Kidney tubule cell (primary cell): ENCODE measurements around the gene SLC15A2.
A peak's percentile ranks its signal among the peaks of the same experiment; 100 is the strongest.
"Not testable (repeated sequence)": the region's sequence is repeated elsewhere in the genome, so short reads cannot be mapped to it uniquely, and the experiment has no call there.

Experiments used
- DNase-seq: peaks from one replicate; pipeline ENCODE4 v3.0.0-alpha.2; 2018; ENCODE audit warnings: low spot score

SLC15A2 gene

GRCh38 chr3:121924734-121925133 is 30.5 kb downstream of the SLC15A2 start:
- no peak for DNase-seq

DNA sequence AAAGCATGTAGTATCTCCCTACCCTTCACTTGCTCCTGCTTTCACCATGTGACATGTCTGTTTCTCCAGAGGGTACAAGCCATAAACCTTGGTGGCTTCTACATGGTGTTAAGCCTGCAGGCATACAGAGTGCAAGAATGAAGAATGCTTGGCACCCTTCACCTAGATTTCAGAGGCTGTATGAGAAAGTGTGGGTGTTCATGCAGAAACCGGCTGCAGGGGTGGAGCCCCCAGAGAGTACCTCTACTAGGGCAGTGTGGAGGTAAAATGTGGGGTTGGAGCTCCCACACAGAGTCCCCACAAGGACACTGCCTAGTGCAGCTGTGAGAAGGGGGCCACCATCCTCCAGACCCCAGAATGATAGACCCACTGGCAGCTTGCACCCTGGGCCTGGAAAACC is 32.2 kb downstream of the SLC15A2 start:
- no peak for DNase-seq

DNA sequence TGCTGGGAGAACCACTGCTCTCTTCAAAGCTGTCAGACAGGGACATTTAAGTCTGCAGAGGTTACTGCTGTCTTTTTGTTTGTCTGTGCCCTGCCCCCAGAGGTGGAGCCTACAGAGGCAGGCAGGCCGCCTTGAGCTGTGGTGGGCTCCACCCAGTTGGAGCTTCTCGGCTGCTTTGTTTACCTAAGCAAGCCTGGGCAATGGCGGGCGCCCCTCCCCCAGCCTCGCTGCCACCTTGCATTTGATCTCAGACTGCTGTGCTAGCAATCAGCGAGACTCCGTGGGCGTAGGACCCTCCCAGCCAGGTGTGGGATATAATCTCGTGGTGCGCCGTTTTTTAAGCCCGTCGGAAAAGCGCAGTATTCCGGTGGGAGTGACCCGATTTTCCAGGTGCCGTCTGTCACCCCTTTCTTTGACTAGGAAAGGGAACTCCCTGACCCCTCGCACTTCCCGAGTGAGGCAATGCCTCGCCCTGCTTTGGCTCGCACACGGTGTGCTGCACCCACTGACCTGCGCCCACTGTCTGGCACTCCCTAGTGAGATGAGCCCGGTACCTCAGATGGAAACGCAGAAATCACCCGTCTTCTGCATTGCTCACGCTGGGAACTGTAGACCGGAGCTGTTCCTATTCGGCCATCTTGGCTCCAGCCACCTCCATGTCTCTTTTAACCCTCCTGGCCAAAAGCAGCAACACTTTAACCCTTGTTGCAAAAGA is 44.1 kb downstream of the SLC15A2 start:
- DNase-seq = not testable (repeated sequence)

- no peak for DNase-seq
Observed at GRCh38 chr3:121941592-121941991, 47.4 kb downstream of the SLC15A2 start.

DNA sequence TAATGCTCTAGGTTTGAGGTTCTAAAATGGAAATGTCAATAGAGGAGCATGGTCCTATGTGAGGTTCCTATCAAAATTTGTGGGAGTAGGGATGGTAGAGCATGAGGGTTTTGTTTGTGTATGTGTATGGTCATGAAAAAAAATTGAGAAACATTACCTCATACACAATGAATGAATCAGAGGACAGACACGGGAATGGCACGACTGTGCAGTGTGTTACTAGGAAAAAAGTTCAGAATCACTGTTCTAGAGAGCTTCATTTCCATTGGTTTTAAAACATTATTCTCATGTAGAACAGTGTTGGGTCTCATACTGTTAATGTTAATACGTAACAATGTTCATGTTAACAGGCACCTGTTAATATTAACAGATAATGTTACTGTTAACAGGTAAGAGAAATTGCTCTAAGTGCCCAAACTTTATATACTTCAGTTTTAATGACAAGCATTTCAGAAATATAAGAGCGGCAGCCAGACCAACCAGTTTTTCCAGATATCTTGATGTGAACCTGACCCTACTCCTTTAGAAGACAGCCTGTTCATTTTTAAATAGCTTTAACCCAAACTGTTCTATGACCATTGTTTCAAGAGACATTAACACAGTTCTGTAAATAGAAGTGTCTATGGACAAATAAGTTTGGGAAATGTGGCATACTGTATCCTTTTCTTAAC is 48.0 kb downstream of the SLC15A2 start:
- peak; percentile 48 for DNase-seq

GRCh38 chr3:121943431-121943830 is 49.2 kb downstream of the SLC15A2 start:
- no peak for DNase-seq

- no peak for DNase-seq
Observed at GRCh38 chr3:121948641-121949040, 54.4 kb downstream of the SLC15A2 start.

GRCh38 chr3:121951291-121951919 is 57.2 kb downstream of the SLC15A2 start:
- DNase-seq = peak; percentile 12

GRCh38 chr3:121956363-121956762 is 62.2 kb downstream of the SLC15A2 start:
- DNase-seq = no peak

GRCh38 chr3:121957674-121958415 is 63.6 kb downstream of the SLC15A2 start:
- no peak for DNase-seq

GRCh38 chr3:121958801-121959200 is 64.6 kb downstream of the SLC15A2 start:
- no peak for DNase-seq

DNA sequence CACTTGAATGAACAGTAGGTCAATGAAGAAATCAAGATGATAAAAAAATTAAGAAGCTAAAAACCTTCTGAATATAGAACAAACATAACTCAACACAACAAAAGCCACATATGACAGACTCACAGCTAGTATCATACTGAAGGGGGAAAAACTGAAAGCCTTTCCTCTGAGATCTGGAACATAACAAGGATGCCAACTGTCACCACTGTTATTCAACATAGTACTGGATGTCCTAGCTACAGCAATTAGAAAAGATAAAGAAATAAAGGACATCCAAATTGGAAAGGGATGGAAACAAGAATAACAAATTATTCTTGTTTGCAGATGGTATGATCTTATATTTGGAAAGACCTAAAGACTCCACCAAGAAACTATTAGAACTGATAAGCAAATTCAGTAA is 67.1 kb downstream of the SLC15A2 start:
- no peak for DNase-seq

- no peak for DNase-seq
Observed at GRCh38 chr3:121962443-121962842, 68.2 kb downstream of the SLC15A2 start.

- DNase-seq = no peak
Observed at GRCh38 chr3:121963608-121964007, 69.4 kb downstream of the SLC15A2 start.

DNA sequence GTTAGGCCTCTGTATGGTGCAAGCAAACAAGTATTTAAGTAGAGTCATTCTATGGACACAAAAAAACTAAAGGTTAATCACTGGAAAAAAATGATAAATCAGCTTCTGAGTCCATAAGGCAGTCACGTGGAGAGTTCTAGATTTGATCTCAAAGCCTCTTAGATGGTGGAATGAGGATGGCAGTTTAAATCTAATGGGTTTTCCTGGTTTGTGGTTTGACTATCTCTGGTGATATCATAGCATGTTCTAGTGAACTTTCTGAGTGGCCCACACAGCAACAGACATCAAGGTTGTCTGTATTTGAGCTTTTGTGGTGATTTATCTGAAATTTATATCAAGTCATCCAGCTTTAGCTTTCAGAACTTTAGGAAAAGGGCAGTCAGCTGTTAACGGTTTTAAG is 75.4 kb downstream of the SLC15A2 start:
- peak; percentile 13 for DNase-seq

DNA sequence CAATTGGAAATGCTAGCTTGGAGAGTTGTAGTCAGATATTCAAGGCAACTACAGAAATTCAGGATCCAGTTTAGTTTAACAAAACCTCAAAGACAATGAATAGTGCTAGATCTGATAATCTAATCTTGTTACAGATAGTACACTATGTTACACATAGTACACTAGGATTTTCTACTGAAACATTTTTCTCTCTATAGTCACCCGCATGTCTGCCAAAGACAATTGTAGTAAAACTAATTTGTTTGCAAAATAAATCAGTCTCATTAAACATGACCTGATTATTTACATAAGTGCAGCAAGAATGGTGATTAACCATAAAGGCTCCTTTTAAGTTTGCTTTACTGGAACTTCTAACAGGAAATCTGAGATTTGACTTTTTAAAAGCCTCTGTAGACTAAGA is 75.8 kb downstream of the SLC15A2 start:
- DNase-seq = no peak

- peak; percentile 53 for DNase-seq
Observed at GRCh38 chr3:121974601-121975111, 80.5 kb downstream of the SLC15A2 start.

- DNase-seq = no peak
Observed at GRCh38 chr3:121975702-121976302, 81.6 kb downstream of the SLC15A2 start.

DNA sequence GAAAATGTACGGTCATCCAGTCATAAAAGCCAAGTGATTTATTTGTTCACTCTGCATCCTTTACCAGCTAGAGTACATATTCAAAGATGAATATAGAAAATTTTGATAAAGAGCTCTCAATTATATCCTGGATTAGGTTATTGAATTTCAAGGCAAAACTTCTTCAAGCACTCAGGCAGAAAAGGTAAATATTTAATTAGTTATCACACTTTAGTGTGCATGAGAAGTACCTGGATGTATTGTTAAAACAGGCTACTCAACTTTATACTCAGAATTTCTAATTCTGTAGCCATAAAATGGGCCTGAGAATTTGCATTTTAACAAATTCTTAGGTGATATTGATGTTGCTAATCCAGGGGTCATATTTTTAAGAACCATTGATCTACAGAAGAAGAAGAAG is 82.5 kb downstream of the SLC15A2 start:
- DNase-seq = no peak

- no peak for DNase-seq
Observed at GRCh38 chr3:121979246-121979645, 85.0 kb downstream of the SLC15A2 start.

DNA sequence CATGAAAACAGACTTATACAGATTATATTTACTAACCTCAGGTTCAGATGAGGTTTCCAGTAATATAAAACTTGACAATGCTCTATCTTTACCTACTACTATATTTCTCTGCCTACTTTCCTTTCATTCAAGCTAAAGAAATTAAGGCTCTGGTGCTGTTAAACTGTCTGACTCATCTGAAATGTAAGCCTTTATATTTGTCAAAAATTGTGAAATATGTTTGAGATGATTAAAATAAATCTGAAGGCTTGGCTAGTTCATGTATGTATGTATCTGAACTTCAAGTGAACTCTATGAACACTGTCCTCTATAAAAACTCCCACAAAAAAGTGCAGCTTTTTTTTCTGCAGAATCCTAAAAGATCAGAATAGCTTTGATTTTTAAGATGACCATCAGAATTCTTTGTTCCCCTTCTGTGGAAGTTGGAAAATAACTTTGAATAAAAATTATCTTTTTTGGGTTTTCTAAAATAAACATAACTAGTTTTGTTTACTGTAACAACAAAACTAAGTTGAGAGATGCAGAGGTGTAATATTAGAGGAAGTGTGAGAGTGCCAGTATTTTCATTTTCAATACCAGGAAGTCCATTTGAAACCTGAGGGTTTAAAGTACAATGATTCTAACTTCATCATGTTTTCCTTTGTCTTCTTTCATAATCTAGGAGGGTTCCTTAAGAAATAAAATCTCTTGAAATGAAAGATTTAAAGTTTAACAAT is 85.7 kb downstream of the SLC15A2 start:
- no peak for DNase-seq
